Tibial artery (tissue), 4 donors: ENCODE measurements around the gene SGIP1.
"Not testable (repeated sequence)": the region's sequence is repeated elsewhere in the genome, so short reads cannot be mapped to it uniquely, and the experiment has no call there.

Source experiments
- DNase-seq, 2 donors: peaks; one replicate each; pipeline ENCODE4 v3.0.0-alpha.2; 2019
- H3K27ac ChIP-seq, 2 donors: fragments of 200-600 bp; sonication (generic) in 1 of 2; 1 replicate in 1 of 2; 2 replicates in 1 of 2; pipeline ENCODE4 v1.5.1; 2018 to 2019; ENCODE audit warnings: mild to moderate bottlenecking in 1 of 2
- H3K27me3 ChIP-seq, 2 donors: fragments of 200-600 bp; sonication (generic) in 1 of 2; one replicate each; pipeline versions ENCODE4 v1.5.1 to v1.6.0; 2016 to 2019
- H3K36me3 ChIP-seq, 3 donors: fragments of 200-600 bp; sonication (generic) in 2 of 3; one replicate each; pipeline ENCODE4 v1.5.1; 2016 to 2019; ENCODE audit warnings: mild to moderate bottlenecking in 2 of 3
- H3K4me1 ChIP-seq, 4 donors: fragments of 200-600 bp; sonication (generic) in 2 of 4; 1 replicate in 3 of 4; 2 replicates in 1 of 4; pipeline ENCODE4 v1.5.1; 2016 to 2019
- H3K4me3 ChIP-seq, 2 donors: fragments of 200-600 bp; sonication (generic) in 1 of 2; 1 replicate in 1 of 2; 2 replicates in 1 of 2; pipeline ENCODE4 v1.5.1; 2018 to 2019; ENCODE audit warnings: mild to moderate bottlenecking in 2 of 2
- H3K9me3 ChIP-seq, 3 donors: fragments of 200-600 bp; sonication (generic) in 1 of 3; one replicate each; pipeline ENCODE4 v1.5.1; 2016 to 2019
- intact Hi-C: fragments of 100-400 bp; cut with DNase I; formaldehyde crosslinking; loops from one replicate; pipeline ENCODE4 v1.15.0; 2023; ENCODE audit warnings: low total_unique reads
- TF ChIP-seq, protein P1 (sequence below), 2 experiments: fragments of 200-600 bp in 1 of 2; fragments of 450-650 bp in 1 of 2; IDR thresholded peaks; one replicate each; pipeline ENCODE4 v1.5.1; 2017 to 2019; ENCODE audit warnings: antibody characterized with exemption in 2 of 2, mild to moderate bottlenecking in 1 of 2, moderate library complexity in 1 of 2

Gene SGIP1

DNA sequence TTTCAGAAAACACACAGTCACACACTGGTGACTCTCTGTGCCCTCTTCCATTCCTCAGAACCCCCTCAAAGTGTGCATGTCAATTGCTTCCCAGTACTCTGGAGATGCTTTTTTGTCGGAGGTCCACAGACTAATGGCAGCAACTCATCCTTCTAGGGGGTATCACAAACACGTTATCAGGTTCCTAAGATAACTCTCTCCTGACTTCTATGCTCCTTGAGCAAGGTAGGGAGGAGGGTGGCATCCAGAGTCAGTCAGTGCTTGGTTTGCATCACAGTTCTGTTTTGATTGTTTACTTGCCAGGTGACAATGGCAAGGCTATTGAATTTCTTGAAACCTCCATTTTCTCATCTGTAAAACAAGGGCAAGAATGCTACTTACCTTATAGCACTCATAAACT, 178.9 kb downstream of the SGIP1 start:
- intact Hi-C loops: no loop called here
- Histone ChIP-seq H3K27me3 (no peaks in the 10 kb centered on the region), H3K27ac (no peak overlapping the region), H3K4me1 (no peaks in the 10 kb centered on the region), H3K36me3 (peaks cover 0 to 7% (median 3%) of the 10 kb centered on the region in 3 donors), H3K4me3 (no peak overlapping the region), H3K9me3 (no peaks in the 10 kb centered on the region)
- no peak for DNase-seq
- TF ChIP-seq, protein P1, sequence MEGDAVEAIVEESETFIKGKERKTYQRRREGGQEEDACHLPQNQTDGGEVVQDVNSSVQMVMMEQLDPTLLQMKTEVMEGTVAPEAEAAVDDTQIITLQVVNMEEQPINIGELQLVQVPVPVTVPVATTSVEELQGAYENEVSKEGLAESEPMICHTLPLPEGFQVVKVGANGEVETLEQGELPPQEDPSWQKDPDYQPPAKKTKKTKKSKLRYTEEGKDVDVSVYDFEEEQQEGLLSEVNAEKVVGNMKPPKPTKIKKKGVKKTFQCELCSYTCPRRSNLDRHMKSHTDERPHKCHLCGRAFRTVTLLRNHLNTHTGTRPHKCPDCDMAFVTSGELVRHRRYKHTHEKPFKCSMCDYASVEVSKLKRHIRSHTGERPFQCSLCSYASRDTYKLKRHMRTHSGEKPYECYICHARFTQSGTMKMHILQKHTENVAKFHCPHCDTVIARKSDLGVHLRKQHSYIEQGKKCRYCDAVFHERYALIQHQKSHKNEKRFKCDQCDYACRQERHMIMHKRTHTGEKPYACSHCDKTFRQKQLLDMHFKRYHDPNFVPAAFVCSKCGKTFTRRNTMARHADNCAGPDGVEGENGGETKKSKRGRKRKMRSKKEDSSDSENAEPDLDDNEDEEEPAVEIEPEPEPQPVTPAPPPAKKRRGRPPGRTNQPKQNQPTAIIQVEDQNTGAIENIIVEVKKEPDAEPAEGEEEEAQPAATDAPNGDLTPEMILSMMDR (IDR thresholded peaks at IDR 0.05): no peak

DNA sequence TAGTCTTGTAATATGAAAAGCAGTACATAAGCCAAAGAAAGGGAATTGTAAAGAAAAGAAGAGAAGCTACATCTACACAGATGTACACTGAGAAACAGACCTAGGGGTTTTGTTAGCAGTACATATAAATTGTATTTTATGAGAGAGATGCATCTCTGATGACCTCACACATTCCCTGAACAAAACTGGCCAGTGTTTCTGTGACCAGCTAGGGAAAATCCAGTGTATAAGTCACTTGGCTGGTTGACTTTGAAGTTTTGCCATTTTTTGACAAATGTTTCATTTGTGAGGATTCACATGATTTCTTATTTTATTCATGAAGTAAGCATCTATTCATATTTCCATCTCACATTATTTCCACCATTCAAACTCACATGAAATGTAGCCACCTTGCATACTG, 190.0 kb downstream of the SGIP1 start:
- intact Hi-C loops: loop anchor here (10.0 kb wide), 2 partner anchors 279 to 769 kb away; no protein-coding TSS in a partner anchor

DNA sequence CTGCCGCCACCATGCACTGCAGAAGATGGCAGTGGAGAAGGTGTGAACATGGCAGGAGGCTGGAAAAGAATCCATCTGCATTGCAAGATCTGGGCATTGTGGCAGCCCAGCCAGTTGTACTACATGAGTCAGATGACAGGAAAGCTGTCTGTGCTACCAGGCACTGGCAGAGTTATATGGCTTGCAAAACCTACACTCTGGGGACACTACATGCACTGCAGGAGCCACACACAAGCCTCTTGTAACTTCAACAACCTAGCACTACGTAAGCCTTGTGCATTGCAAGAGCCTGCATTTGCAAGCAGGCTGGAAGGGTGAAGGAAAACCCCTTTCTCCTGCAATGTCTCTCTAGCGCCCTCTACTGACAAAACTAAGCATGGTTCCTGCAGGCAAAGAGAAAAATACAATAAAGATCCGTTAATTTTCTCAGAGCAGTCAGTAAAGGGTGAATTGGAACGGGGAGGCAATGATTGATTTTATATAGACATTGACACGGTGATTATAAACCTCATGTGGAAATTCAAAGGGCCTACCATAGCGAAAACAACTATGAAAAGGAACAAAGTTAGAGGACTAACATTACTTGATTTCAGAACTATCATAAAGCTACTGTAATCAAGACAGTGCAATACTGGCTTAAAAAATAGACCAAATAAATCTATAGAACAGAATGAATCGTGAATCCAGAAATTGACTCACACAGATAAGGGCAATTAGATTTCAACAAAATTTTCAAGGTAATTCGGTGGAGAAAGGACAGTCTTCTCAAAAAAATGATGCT, 192.1 kb downstream of the SGIP1 start:
- Histone ChIP-seq H3K4me1 (peaks cover 0 to 12% (median 9%) of the 10 kb centered on the region in 4 donors), H3K27me3 (no peaks in the 10 kb centered on the region), H3K4me3 (no peak overlapping the region), H3K36me3 (peaks cover 6 to 15% (median 12%) of the 10 kb centered on the region in 3 donors), H3K9me3 (no peaks in the 10 kb centered on the region), H3K27ac (peak overlapping the region; percentile 36 to 38)
- peak; percentile 69 to 83 for DNase-seq
- intact Hi-C loops: loop anchor here (5.0 to 10.0 kb wide), 3 partner anchors 281 to 771 kb away; no protein-coding TSS in a partner anchor
- TF ChIP-seq, protein P1 (IDR thresholded peaks at IDR 0.05): peak; percentile 87 to 99

More for the DNA sequence above, 190.0 kb downstream of the SGIP1 start:
- no peak for DNase-seq
- Histone ChIP-seq H3K9me3 (no peaks in the 10 kb centered on the region), H3K4me3 (no peak overlapping the region), H3K4me1 (peaks cover 0 to 12% (median 9%) of the 10 kb centered on the region in 4 donors), H3K27me3 (no peaks in the 10 kb centered on the region), H3K36me3 (peaks cover 6 to 12% (median 10%) of the 10 kb centered on the region in 3 donors), H3K27ac (peak overlapping the region in 1 of 2 donors; percentile 36)
- TF ChIP-seq, protein P1 (IDR thresholded peaks at IDR 0.05): no peak

DNA sequence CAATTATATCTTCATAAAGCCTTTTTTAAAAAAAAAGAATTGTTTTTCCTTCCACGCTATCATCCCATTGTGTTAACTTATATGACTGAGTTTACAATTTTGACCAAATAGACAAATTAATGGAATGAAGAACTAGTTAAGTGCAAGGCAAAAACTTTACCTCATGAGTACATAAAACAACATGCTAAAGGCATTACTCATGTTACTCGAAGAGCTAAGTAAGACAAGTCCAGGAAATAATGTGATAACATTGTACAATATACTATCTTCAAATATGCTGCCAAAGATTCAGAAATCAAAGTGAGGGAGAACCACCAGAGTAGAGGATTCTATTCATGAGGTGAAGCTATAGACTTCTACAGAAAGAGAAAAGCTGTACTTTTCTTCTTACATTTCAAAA, 194.1 kb downstream of the SGIP1 start:
- H3K27ac ChIP-seq: no peak overlapping the region
- intact Hi-C loops: loop anchor here (5.0 to 10.0 kb wide), 3 partner anchors 283 to 773 kb away; no protein-coding TSS in a partner anchor
- H3K4me3 ChIP-seq: no peak overlapping the region
- H3K27me3 ChIP-seq: no peaks in the 10 kb centered on the region
- DNase-seq: no peak
- peaks cover 0 to 12% (median 9%) of the 10 kb centered on the region in 4 donors for H3K4me1 ChIP-seq
- peaks cover 0 to 10% (median 7%) of the 10 kb centered on the region in 3 donors for H3K36me3 ChIP-seq
- TF ChIP-seq, protein P1 (IDR thresholded peaks at IDR 0.05): no peak
- H3K9me3 ChIP-seq: no peaks in the 10 kb centered on the region

DNA sequence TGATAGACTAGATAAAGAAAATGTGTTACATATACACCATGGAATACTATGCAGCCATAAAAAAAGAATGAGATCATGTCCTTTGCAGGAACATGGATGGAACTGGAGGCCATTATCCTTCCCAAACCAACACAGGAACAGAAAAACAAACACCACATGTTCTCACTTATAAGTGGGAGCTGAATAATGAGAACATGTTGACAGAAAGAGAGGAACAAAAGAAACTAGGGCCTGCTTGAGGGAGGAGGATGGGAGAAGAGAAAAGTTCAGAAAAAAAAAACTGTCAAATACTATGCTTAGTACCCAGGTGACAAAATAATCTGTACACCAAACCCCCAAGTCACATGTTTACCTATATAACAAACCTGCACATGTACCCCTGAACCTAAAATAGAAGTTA, 194.8 kb downstream of the SGIP1 start:
- not testable (repeated sequence) for DNase-seq, H3K27me3 ChIP-seq, H3K27ac ChIP-seq, H3K4me3 ChIP-seq, H3K9me3 ChIP-seq, H3K36me3 ChIP-seq
- peaks cover 0 to 12% (median 9%) of the 10 kb centered on the region in 4 donors for H3K4me1 ChIP-seq
- intact Hi-C loops: loop anchor here (5.0 to 10.0 kb wide), 3 partner anchors 284 to 774 kb away; no protein-coding TSS in a partner anchor

DNA sequence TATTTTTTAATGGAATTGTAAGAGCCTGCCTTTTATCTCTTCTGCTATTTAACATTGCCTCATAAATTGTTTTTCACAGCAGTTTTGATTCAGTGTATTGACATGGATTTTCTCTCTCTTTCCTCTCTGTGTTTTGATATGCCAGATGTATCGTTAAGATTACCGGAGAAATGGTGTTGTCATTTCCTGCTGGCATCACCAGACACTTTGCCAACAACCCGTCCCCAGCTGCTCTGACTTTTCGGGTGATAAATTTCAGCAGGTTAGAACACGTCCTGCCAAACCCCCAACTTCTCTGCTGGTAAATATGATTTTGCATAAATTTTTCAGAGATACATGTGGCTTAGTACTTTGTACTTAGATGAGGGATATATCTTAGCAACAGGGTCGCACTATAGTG, 195.2 kb downstream of the SGIP1 start:
- no peak for DNase-seq
- peaks cover 0 to 12% (median 9%) of the 10 kb centered on the region in 4 donors for H3K4me1 ChIP-seq
- no peaks in the 10 kb centered on the region for H3K9me3 ChIP-seq
- H3K27ac ChIP-seq: no peak overlapping the region
- TF ChIP-seq, protein P1 (IDR thresholded peaks at IDR 0.05): no peak
- peaks cover 0 to 10% (median 7%) of the 10 kb centered on the region in 3 donors for H3K36me3 ChIP-seq
- no peak overlapping the region for H3K4me3 ChIP-seq
- H3K27me3 ChIP-seq: no peaks in the 10 kb centered on the region
- intact Hi-C loops: loop anchor here (5.0 to 10.0 kb wide), 3 partner anchors 284 to 774 kb away; no protein-coding TSS in a partner anchor
